OCI-LY1 (cell line): ENCODE results near the gene TLK1.

Source experiments
- EZH2 ChIP-seq: fragments of 200-600 bp; sonication (generic), shearing (Covaris generic); IDR thresholded peaks from 2 replicates; pipeline ENCODE4 v1.8.0; 2017; ENCODE audit warnings: borderline replicate concordance, mixed run types, mild to moderate bottlenecking, antibody characterized with exemption, low read length, moderate library complexity, mixed read lengths
- TF ChIP-seq, protein P1 (sequence below): fragments of 200-600 bp; sonication (generic), shearing (Covaris generic); IDR thresholded peaks from 2 replicates; pipeline ENCODE4 v1.5.1; 2017; ENCODE audit warnings: mild to moderate bottlenecking, antibody characterized with exemption, low read length, moderate library complexity, mixed read lengths

- TF ChIP-seq, protein P1, sequence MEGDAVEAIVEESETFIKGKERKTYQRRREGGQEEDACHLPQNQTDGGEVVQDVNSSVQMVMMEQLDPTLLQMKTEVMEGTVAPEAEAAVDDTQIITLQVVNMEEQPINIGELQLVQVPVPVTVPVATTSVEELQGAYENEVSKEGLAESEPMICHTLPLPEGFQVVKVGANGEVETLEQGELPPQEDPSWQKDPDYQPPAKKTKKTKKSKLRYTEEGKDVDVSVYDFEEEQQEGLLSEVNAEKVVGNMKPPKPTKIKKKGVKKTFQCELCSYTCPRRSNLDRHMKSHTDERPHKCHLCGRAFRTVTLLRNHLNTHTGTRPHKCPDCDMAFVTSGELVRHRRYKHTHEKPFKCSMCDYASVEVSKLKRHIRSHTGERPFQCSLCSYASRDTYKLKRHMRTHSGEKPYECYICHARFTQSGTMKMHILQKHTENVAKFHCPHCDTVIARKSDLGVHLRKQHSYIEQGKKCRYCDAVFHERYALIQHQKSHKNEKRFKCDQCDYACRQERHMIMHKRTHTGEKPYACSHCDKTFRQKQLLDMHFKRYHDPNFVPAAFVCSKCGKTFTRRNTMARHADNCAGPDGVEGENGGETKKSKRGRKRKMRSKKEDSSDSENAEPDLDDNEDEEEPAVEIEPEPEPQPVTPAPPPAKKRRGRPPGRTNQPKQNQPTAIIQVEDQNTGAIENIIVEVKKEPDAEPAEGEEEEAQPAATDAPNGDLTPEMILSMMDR, result no peak
- no peak for TF ChIP-seq EZH2
Measured at GRCh38 chr2:171102802-171103201, 57.9 kb downstream of the TLK1 start.
